T-helper 2 cell treated with Interferon-gamma antibody and Interleukin-4, amounts not matched to agents 5 μg/mL and 100 μg/mL, for 36 hours (primary cell): ENCODE data around the gene NPIPB4.
A peak's percentile ranks its signal among the peaks of the same experiment; 100 is the strongest.
"Not testable (repeated sequence)": the region's sequence is repeated elsewhere in the genome, so short reads cannot be mapped to it uniquely, and the experiment has no call there.

Experiments
- DNase-seq: peaks from one replicate; pipeline ENCODE4 v3.0.0; 2021; ENCODE audit warnings: low spot score
- H3K27ac Mint-ChIP-seq: one replicate; pipeline ENCODE4 v1.8.0; 2021; ENCODE audit warnings: mild to moderate bottlenecking, mixed read lengths
- H3K27me3 Mint-ChIP-seq: one replicate; pipeline ENCODE4 v1.8.0; 2021; ENCODE audit warnings: low read depth, mixed read lengths
- H3K36me3 Mint-ChIP-seq: one replicate; pipeline ENCODE4 v1.8.0; 2021; ENCODE audit warnings: low read depth, mixed read lengths
- H3K4me1 Mint-ChIP-seq: one replicate; pipeline ENCODE4 v1.8.0; 2021; ENCODE audit warnings: low read depth, mixed read lengths
- H3K4me3 Mint-ChIP-seq: one replicate; pipeline ENCODE4 v1.8.0; 2022; ENCODE audit warnings: mild to moderate bottlenecking, moderate library complexity, mixed read lengths
- H3K9me3 Mint-ChIP-seq: one replicate; pipeline ENCODE4 v1.8.0; 2021; ENCODE audit warnings: mixed read lengths

Gene NPIPB4

GRCh38 chr16:21857656-21858055 lies at the start of gene NPIPB4:
TSS of gene NPIPB4 (minus strand) at chr16:21857756. CDS start at chr16:21857378, 378 bp downstream.
- not testable (repeated sequence) for H3K4me3 Mint-ChIP-seq, H3K27me3 Mint-ChIP-seq, H3K4me1 Mint-ChIP-seq, H3K36me3 Mint-ChIP-seq, H3K27ac Mint-ChIP-seq, H3K9me3 Mint-ChIP-seq, DNase-seq

GRCh38 chr16:21898998-21899397 lies 41.4 kb upstream of the NPIPB4 start:
- H3K27ac Mint-ChIP-seq, H3K36me3 Mint-ChIP-seq, H3K4me3 Mint-ChIP-seq, H3K9me3 Mint-ChIP-seq, H3K27me3 Mint-ChIP-seq, DNase-seq, H3K4me1 Mint-ChIP-seq: not testable (repeated sequence)

GRCh38 chr16:21881988-21882387 lies 24.4 kb upstream of the NPIPB4 start:
- DNase-seq: peak; percentile 25
- not testable (repeated sequence) for H3K4me1 Mint-ChIP-seq, H3K9me3 Mint-ChIP-seq, H3K36me3 Mint-ChIP-seq, H3K27me3 Mint-ChIP-seq
- H3K4me3 Mint-ChIP-seq: peak overlapping the region; percentile 54
- peak overlapping the region; percentile 62 for H3K27ac Mint-ChIP-seq

- DNase-seq, H3K9me3 Mint-ChIP-seq, H3K36me3 Mint-ChIP-seq, H3K4me1 Mint-ChIP-seq, H3K27me3 Mint-ChIP-seq: not testable (repeated sequence)
- Mint-ChIP-seq H3K4me3 (peak overlapping the region; percentile 74), H3K27ac (peak overlapping the region; percentile 89)
These were observed 20.4 kb downstream of the NPIPB4 start for GRCh38 chr16:21837186-21837585.

- not testable (repeated sequence) for H3K27ac Mint-ChIP-seq, H3K4me3 Mint-ChIP-seq, H3K27me3 Mint-ChIP-seq, H3K4me1 Mint-ChIP-seq, H3K9me3 Mint-ChIP-seq, H3K36me3 Mint-ChIP-seq, DNase-seq
These were observed 21.2 kb downstream of the NPIPB4 start for GRCh38 chr16:21836334-21836733.

- not testable (repeated sequence) for DNase-seq, H3K9me3 Mint-ChIP-seq, H3K4me3 Mint-ChIP-seq
These were observed 21.8 kb downstream of the NPIPB4 start for GRCh38 chr16:21835747-21836146.

GRCh38 chr16:21834211-21834610 lies 23.3 kb downstream of the NPIPB4 start:
- H3K4me1 Mint-ChIP-seq, H3K27ac Mint-ChIP-seq, H3K4me3 Mint-ChIP-seq, H3K36me3 Mint-ChIP-seq, DNase-seq, H3K27me3 Mint-ChIP-seq, H3K9me3 Mint-ChIP-seq: not testable (repeated sequence)

More at GRCh38 chr16:21835747-21836146, 21.8 kb downstream of the NPIPB4 start:
- not testable (repeated sequence) for H3K27ac Mint-ChIP-seq, H3K36me3 Mint-ChIP-seq, H3K27me3 Mint-ChIP-seq, H3K4me1 Mint-ChIP-seq

- not testable (repeated sequence) for H3K9me3 Mint-ChIP-seq, DNase-seq, H3K27me3 Mint-ChIP-seq, H3K27ac Mint-ChIP-seq, H3K4me3 Mint-ChIP-seq, H3K36me3 Mint-ChIP-seq, H3K4me1 Mint-ChIP-seq
These were observed 27.6 kb downstream of the NPIPB4 start for GRCh38 chr16:21829929-21830328.

GRCh38 chr16:21826067-21826706 lies 31.4 kb downstream of the NPIPB4 start:
- H3K27me3 Mint-ChIP-seq, H3K36me3 Mint-ChIP-seq, DNase-seq: not testable (repeated sequence)

GRCh38 chr16:21825526-21825925 lies 32.0 kb downstream of the NPIPB4 start:
- not testable (repeated sequence) for H3K4me1 Mint-ChIP-seq, H3K4me3 Mint-ChIP-seq, H3K36me3 Mint-ChIP-seq, H3K27me3 Mint-ChIP-seq, H3K27ac Mint-ChIP-seq, H3K9me3 Mint-ChIP-seq, DNase-seq

More at GRCh38 chr16:21826067-21826706, 31.4 kb downstream of the NPIPB4 start:
- not testable (repeated sequence) for H3K9me3 Mint-ChIP-seq, H3K4me3 Mint-ChIP-seq, H3K4me1 Mint-ChIP-seq, H3K27ac Mint-ChIP-seq

GRCh38 chr16:21823258-21823657 lies 34.3 kb downstream of the NPIPB4 start:
- H3K4me3 Mint-ChIP-seq, H3K9me3 Mint-ChIP-seq, H3K36me3 Mint-ChIP-seq, H3K27ac Mint-ChIP-seq, DNase-seq, H3K27me3 Mint-ChIP-seq: not testable (repeated sequence)
- H3K4me1 Mint-ChIP-seq: peaks cover 13% of the 10 kb centered on the region

- not testable (repeated sequence) for H3K27me3 Mint-ChIP-seq, H3K9me3 Mint-ChIP-seq, DNase-seq
- Mint-ChIP-seq H3K27ac (peak overlapping the region; percentile 95), H3K36me3 (peaks cover 12% of the 10 kb centered on the region), H3K4me3 (peak overlapping the region; percentile 88), H3K4me1 (peaks cover 18% of the 10 kb centered on the region)
These were observed 36.6 kb downstream of the NPIPB4 start for GRCh38 chr16:21820908-21821465.

- not testable (repeated sequence) for H3K27me3 Mint-ChIP-seq, H3K9me3 Mint-ChIP-seq
- DNase-seq: peak; percentile 72
- Mint-ChIP-seq H3K4me1 (peaks cover 18% of the 10 kb centered on the region), H3K4me3 (peak overlapping the region; percentile 88), H3K36me3 (peaks cover 14% of the 10 kb centered on the region), H3K27ac (peak overlapping the region; percentile 95)
These were observed 37.3 kb downstream of the NPIPB4 start for GRCh38 chr16:21820028-21820907.

GRCh38 chr16:21819617-21820016 lies 37.9 kb downstream of the NPIPB4 start:
- Mint-ChIP-seq H3K27ac (peak overlapping the region; percentile 95), H3K4me1 (peaks cover 18% of the 10 kb centered on the region), H3K36me3 (peaks cover 14% of the 10 kb centered on the region), H3K4me3 (peak overlapping the region; percentile 88)
- not testable (repeated sequence) for DNase-seq, H3K9me3 Mint-ChIP-seq, H3K27me3 Mint-ChIP-seq
